Activated naive CD4-positive, alpha-beta T cell treated with anti-CD3 and anti-CD28 coated beads, Interleukin-2, amount 50 U/mL, for 24 hours (primary cell): ENCODE results near the gene ACAP3.

Experiments
- H3K27ac Mint-ChIP-seq: one replicate; pipeline ENCODE4 v1.8.0; 2021; ENCODE audit warnings: mild to moderate bottlenecking, mixed read lengths
- H3K27me3 Mint-ChIP-seq: one replicate; pipeline ENCODE4 v1.8.0; 2021; ENCODE audit warnings: mixed read lengths
- H3K36me3 Mint-ChIP-seq: one replicate; pipeline ENCODE4 v1.8.0; 2021; ENCODE audit warnings: mixed read lengths
- H3K4me1 Mint-ChIP-seq: one replicate; pipeline ENCODE4 v1.8.0; 2021; ENCODE audit warnings: mixed read lengths
- H3K4me3 Mint-ChIP-seq: one replicate; pipeline ENCODE4 v1.8.0; 2021; ENCODE audit warnings: mild to moderate bottlenecking, mixed read lengths
- H3K9me3 Mint-ChIP-seq: one replicate; pipeline ENCODE4 v1.8.0; 2021; ENCODE audit warnings: mixed read lengths

Gene ACAP3

DNA sequence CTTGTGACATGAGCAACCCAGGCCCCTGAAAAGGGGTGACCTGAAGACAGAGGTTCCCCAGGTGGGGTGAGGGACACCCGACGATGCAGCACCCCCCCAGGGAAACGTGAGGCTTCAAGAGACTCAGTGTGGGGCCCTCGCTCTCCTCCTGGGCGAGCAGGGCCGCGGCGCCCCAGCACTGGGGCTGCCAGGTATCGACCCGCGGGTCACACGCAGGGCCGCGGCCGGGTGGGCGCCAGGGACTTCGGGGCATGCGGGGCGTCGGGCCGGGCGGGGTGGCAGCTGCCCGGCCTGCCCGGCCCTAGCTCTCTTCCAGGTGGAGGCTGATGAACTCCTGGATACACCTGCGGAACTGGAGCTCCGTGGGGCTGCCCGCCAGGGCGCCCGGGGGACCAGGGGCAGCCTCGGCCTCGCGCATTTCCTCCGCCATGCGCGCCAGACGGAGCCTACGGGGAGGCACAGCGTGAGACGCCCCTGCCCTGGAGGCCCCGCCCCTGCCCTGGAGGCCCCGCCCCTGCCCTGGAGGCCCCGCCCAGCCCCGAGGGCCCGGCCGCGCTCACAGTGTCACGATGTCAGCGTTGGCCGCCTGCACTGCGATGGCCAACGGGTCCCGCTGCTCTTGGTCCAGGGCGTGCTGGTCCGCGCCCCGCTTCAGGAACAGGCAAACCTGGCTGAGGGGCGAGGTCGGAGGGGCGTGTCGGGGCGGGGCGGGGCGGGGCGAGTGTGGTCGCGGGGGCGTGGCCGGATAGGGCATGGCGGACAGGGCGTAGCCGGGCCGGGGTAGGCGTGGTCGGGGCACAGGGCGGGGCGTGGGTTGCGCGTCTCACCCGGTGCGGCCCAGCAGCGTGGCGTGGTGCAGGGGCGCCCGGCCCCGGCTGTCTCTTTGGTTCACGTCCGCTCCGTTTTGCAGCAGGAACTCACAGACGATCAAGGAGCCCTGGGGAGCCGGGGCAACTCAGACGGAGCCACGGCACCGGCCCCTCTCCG lies 14.2 kb downstream of the ACAP3 start:
- Mint-ChIP-seq H3K4me3 (no peak overlapping the region), H3K36me3 (no peaks in the 10 kb centered on the region), H3K27me3 (no peaks in the 10 kb centered on the region), H3K4me1 (no peaks in the 10 kb centered on the region), H3K27ac (no peak overlapping the region), H3K9me3 (no peaks in the 10 kb centered on the region)

DNA sequence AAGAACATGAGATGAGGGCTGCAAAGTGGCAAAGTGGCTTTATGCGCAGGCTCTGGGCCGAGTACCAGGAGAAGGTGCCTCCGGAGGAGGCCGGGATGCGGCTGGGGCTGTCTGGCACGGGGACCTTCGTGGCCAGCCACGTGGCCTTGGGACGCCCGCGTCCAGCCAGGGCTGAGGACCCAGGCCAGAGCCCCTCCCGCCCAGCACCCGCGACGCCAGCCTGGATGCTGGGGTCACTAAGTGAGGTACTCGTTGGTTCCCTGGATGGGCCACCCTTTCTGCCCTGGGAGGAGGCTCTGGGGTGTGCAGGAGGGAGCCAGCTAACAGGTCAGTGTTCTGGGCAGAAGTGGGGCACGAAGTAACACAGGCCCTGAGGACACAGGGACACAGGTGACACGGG lies 14.9 kb downstream of the ACAP3 start:
- H3K36me3 Mint-ChIP-seq = no peaks in the 10 kb centered on the region
- no peaks in the 10 kb centered on the region for H3K27me3 Mint-ChIP-seq
- H3K4me3 Mint-ChIP-seq = no peak overlapping the region
- H3K9me3 Mint-ChIP-seq = no peaks in the 10 kb centered on the region
- no peak overlapping the region for H3K27ac Mint-ChIP-seq
- H3K4me1 Mint-ChIP-seq = no peaks in the 10 kb centered on the region

DNA sequence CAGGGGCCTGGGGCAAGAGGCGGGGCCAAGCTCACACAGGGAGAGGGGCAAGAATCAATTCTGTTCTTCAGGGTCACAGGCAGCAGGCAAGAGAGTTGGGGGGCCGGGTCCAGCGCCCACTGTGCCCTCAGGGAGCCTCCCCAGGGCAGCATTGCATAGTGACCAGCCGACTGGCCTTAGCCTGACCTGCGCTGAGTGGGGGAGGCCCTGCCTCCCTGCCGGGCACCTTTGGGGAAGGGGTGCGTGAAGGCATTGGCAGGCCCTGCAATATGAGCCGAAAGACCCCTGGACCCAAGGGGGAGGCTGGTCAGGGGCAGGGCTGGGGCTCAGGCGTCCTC lies 15.3 kb downstream of the ACAP3 start:
- no peaks in the 10 kb centered on the region for H3K4me1 Mint-ChIP-seq
- no peak overlapping the region for H3K4me3 Mint-ChIP-seq
- no peaks in the 10 kb centered on the region for H3K27me3 Mint-ChIP-seq
- H3K27ac Mint-ChIP-seq = no peak overlapping the region
- H3K36me3 Mint-ChIP-seq = no peaks in the 10 kb centered on the region
- no peaks in the 10 kb centered on the region for H3K9me3 Mint-ChIP-seq

DNA sequence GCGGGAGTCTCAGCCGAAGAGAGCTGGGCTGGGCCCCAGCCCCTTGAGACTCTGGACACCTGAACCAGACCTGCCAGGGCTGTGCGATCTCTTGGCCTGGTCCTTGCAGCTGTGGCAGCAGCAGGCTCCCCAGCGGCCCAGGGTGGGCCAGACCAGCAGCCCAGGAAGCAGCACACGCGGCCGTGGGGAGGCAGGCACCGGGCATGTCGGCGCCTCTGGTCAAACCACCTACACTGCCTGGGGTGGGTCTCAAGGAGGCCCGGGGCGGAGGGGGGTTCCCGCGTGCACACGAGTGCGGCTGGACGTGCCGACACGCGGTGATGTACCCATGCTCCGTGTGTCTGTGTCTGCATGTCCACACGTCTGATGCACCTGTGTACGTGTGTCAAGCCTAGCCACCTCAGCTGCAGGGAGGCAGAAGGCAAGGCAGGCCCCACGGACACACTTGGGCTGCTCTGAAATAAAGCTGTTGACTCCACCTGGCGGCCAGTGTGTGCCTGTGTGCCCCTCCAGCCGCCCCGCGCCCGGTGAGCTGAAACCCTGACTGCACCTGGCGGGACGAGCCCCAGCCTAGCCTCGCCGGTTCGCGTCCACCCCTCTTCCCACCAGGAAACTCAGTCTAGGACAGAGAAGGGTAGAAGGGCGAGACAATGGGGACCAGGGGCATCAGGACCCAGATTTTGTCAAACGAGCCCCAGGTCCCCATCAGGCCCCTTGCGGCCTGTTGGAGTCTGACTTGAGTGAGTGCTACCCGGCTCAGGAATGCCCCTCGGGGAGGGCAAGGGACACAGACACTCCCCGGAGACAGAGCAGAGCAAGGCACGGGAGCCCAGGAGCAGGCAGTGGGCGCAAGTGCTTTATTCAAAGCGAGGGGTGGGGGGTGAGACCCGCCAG lies 15.9 kb downstream of the ACAP3 start:
- Mint-ChIP-seq H3K27me3 (no peaks in the 10 kb centered on the region), H3K36me3 (no peaks in the 10 kb centered on the region), H3K4me1 (no peaks in the 10 kb centered on the region), H3K4me3 (no peak overlapping the region), H3K27ac (no peak overlapping the region), H3K9me3 (no peaks in the 10 kb centered on the region)

DNA sequence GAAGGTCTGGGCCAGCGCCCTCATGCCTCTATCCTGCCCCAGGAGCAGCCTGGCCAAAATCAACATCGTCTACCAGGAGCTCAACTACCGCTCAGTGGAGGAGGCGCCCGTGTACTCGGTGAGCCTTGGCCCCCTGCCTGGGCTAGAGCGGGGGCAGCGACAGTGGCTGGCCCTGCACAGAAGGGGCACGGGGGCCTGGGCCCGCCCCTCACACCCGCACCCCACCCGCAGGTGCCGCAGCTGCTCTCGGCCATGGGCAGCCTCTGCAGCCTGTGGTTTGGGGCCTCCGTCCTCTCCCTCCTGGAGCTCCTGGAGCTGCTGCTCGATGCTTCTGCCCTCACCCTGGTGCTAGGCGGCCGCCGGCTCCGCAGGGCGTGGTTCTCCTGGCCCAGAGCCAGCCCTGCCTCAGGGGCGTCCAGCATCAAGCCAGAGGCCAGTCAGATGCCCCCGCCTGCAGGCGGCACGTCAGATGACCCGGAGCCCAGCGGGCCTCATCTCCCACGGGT lies 16.7 kb downstream of the ACAP3 start:
- Mint-ChIP-seq H3K4me3 (no peak overlapping the region), H3K4me1 (no peaks in the 10 kb centered on the region), H3K9me3 (no peaks in the 10 kb centered on the region), H3K27ac (no peak overlapping the region), H3K27me3 (no peaks in the 10 kb centered on the region), H3K36me3 (no peaks in the 10 kb centered on the region)

DNA sequence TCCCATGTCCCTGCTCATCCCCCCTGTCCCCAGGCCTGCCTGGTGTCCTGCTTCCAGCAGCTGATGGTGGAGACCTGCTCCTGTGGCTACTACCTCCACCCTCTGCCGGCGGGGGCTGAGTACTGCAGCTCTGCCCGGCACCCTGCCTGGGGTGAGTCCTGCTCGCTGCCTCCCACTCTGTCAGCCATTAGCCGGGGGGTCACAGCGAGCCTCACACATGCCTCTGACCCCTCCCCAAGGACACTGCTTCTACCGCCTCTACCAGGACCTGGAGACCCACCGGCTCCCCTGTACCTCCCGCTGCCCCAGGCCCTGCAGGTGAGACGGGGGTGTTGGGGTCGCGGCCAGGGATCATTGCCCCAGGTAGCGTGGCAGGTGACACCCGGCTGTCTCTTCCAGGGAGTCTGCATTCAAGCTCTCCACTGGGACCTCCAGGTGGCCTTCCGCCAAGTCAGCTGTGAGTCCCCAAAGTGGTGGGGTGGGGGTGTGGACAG lies 17.4 kb downstream of the ACAP3 start:
- H3K4me3 Mint-ChIP-seq = no peak overlapping the region
- no peaks in the 10 kb centered on the region for H3K27me3 Mint-ChIP-seq
- H3K27ac Mint-ChIP-seq = no peak overlapping the region
- H3K4me1 Mint-ChIP-seq = no peaks in the 10 kb centered on the region
- H3K9me3 Mint-ChIP-seq = no peaks in the 10 kb centered on the region
- H3K36me3 Mint-ChIP-seq = no peaks in the 10 kb centered on the region

DNA sequence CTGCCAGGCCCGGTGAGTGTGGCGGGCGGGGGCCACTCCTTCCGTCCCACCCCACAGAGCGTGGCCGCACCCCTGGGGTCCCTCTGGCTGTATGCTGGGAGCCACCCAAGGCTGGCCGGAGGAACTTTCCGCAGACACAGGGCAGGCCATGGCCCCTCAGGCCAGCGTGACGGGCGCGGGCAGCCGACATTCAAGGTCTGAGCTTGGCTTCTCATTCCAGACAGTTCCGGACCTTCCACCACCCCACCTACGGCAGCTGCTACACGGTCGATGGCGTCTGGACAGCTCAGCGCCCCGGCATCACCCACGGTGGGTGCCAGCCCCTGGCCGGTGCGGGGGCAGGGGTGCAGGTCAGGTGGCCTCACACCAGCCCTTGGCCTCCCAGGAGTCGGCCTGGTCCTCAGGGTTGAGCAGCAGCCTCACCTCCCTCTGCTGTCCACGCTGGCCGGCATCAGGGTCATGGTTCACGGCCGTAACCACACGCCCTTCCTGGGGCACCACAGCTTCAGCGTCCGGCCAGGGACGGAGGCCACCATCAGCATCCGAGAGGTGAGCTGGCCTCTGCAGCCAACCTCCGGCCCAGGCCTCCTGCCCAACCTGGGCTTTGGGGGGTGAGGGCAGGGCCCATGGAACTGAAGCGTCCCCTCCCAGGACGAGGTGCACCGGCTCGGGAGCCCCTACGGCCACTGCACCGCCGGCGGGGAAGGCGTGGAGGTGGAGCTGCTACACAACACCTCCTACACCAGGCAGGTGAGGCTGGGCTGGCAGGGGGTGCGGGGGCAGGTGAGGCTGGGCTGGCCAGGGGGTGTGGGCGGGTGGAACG lies 20.2 kb downstream of the ACAP3 start:
- Mint-ChIP-seq H3K27ac (no peak overlapping the region), H3K27me3 (no peaks in the 10 kb centered on the region), H3K36me3 (no peaks in the 10 kb centered on the region), H3K4me3 (no peak overlapping the region), H3K9me3 (no peaks in the 10 kb centered on the region), H3K4me1 (no peaks in the 10 kb centered on the region)

DNA sequence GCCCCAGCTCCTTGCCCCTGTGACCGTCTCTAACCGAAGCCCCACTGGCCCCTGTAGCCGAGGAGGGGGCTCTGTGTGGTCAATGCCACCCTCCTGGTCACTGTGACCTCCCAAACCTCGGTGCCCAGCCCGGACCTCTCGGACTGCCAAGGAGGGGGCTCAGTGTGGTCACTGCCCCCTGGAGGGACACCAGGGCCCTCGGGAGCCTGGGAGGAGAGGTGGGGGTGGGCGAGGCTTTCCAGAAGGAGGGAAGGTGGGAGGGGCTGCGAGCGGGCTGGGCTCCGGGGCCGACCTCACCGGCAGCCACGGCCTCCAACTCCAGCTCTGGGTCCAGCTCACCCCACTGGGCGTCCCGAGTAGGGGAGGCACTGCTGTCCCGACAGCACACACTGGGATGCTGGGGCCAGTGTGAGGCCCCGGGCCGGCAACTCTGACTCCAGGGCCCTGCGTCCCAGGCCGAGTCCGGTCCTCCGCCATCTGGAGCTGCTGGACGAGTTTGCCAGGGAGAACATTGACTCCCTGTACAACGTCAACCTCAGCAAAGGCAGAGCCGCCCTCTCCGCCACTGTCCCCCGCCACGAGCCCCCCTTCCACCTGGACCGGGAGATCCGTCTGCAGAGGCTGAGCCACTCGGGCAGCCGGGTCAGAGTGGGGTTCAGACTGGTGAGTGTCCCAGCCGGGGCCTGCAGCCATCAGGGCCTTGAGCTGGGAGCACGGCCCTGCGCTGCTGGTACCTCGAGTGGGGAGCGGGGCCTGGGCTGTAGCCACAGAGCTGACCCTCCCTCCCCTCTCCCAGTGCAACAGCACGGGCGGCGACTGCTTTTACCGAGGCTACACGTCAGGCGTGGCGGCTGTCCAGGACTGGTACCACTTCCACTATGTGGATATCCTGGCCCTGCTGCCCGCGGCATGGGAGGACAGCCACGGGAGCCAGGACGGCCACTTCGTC lies 21.1 kb downstream of the ACAP3 start:
- Mint-ChIP-seq H3K4me1 (no peaks in the 10 kb centered on the region), H3K4me3 (no peak overlapping the region), H3K27me3 (no peaks in the 10 kb centered on the region), H3K36me3 (no peaks in the 10 kb centered on the region), H3K27ac (no peak overlapping the region), H3K9me3 (no peaks in the 10 kb centered on the region)

DNA sequence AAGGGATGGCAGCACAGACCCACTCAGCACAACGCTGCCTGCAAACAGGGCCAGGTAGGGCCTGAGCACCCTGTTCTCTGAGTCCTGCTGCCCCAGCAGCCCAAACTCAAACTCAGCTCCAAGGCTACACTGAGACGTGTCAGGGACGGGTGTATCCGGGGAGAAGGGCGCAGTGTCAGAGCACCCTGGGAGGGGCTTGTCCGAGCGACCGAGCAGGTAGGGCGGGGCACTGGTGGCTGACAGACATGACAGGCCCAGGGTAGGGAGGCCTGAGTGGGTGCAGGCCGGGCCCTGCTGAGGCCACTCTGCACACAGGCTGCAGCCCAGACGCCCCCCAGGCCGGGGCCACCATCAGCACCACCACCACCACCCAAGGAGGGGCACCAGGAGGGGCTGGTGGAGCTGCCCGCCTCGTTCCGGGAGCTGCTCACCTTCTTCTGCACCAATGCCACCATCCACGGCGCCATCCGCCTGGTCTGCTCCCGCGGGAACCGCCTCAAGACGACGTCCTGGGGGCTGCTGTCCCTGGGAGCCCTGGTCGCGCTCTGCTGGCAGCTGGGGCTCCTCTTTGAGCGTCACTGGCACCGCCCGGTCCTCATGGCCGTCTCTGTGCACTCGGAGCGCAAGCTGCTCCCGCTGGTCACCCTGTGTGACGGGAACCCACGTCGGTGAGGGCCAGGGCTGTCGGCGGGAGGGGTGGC lies 22.0 kb downstream of the ACAP3 start:
- no peaks in the 10 kb centered on the region for H3K4me1 Mint-ChIP-seq
- H3K36me3 Mint-ChIP-seq = no peaks in the 10 kb centered on the region
- H3K27ac Mint-ChIP-seq = no peak overlapping the region
- no peak overlapping the region for H3K4me3 Mint-ChIP-seq
- no peaks in the 10 kb centered on the region for H3K9me3 Mint-ChIP-seq
- no peaks in the 10 kb centered on the region for H3K27me3 Mint-ChIP-seq

DNA sequence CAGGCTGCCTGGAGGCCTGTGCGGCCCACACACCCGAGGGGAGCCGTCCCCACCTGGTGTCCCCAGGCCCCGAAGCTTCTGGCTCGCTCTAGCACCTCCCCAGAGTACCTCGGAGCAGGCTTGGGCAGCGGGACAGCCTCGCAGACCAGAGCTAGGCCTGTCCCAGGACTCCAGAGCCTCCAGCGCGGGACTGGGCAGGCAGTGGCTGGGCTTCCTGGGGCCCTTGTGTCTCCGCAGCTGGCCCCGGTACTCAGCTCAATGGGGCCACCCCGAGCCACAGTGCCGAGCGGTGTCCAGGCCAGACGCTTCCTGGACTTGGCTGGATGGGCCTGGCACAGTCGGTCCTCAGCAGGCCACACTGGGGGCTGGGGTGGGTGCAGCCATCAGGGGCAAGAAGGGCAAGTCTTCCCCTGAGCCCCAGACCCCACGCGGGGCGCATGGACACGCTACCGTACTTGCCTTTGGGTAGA lies 22.6 kb downstream of the ACAP3 start:
- no peaks in the 10 kb centered on the region for H3K9me3 Mint-ChIP-seq
- no peaks in the 10 kb centered on the region for H3K36me3 Mint-ChIP-seq
- no peaks in the 10 kb centered on the region for H3K4me1 Mint-ChIP-seq
- no peak overlapping the region for H3K27ac Mint-ChIP-seq
- H3K4me3 Mint-ChIP-seq = no peak overlapping the region
- H3K27me3 Mint-ChIP-seq = no peaks in the 10 kb centered on the region

DNA sequence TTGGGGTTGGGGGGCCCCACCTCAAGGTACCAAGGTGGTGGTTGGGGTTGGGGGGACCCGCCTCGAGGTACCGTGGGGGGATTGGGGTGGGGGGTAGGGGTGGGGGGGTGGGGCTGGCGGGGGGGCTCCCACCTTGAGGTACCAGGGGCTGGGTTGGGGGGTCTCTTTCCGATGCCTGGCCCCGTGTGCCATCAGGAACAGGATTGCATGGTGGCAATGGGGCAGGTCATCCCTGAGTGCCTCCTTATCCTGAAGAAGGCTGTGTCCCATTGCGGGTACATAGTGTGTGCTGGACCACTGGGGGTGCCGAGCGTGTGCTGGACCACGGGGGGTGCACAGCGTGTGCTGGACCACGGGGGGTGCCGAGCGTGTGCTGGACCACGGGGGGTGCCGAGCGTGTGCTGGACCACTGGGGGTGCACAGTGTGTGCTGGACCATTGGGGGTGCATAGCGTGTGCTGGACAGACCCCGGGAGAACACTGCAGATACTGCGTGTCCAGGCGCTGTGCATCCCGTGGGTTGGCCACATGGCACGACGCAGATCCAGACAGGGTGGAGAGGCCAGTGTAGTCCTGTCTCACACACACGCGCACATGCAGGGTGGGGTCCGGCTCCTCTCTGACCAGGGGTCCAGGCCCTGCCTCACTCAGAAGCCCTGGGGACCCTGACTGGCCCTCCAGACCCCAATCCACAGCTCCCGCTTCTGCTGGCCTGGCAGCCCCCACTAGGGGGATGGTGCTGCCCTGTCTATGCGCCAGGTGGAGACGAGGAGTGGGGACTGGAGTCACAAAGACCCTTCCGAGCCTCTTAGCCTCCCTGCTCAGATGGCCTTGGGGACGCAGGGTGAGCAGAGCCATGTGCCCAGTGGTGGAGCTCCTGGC lies 23.3 kb downstream of the ACAP3 start:
- no peaks in the 10 kb centered on the region for H3K27me3 Mint-ChIP-seq
- H3K4me1 Mint-ChIP-seq = no peaks in the 10 kb centered on the region
- no peak overlapping the region for H3K4me3 Mint-ChIP-seq
- no peaks in the 10 kb centered on the region for H3K36me3 Mint-ChIP-seq
- no peaks in the 10 kb centered on the region for H3K9me3 Mint-ChIP-seq
- H3K27ac Mint-ChIP-seq = no peak overlapping the region

DNA sequence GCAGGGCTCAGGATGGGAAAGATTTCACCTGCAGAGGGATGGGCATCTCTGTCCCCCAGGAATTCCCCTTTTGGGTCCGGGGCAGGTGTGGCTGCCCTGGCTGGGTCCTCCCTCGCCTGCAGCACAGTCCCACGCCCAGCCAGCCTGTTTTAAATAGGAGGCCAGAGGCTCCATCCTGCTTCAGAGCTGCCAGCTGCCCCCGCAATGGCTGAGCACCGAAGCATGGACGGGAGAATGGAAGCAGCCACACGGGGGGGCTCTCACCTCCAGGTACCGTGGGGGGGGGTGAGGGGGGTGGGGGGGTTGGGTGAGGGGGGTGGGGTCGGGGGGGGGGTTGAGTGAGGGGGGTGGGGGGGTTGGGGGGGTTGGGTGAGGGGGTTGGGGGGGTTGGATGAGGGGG lies 23.9 kb downstream of the ACAP3 start:
- no peaks in the 10 kb centered on the region for H3K36me3 Mint-ChIP-seq
- no peaks in the 10 kb centered on the region for H3K4me1 Mint-ChIP-seq
- no peaks in the 10 kb centered on the region for H3K27me3 Mint-ChIP-seq
- no peaks in the 10 kb centered on the region for H3K9me3 Mint-ChIP-seq
- no peak overlapping the region for H3K27ac Mint-ChIP-seq
- H3K4me3 Mint-ChIP-seq = no peak overlapping the region

DNA sequence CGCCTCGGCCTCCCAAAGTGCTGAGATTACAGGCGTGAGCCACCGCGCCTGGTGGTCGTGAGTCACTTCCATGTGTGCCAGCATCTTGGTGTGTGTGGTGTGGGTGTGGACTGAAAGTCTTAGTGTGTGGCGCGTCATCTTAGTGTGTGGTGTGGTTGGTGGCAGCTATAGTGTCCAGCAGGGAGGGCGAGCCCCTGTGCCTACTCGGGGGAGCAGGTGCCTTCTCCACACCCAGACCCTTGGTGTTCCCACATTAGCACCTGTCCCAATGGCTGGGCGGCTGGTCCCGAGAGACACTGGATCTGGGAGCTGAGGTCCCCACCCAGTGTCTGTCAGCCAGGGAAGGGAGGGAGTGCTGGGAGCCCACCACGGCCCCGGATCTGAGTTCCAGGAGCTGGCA lies 24.7 kb downstream of the ACAP3 start:
- Mint-ChIP-seq H3K36me3 (no peaks in the 10 kb centered on the region), H3K27me3 (no peaks in the 10 kb centered on the region), H3K4me1 (no peaks in the 10 kb centered on the region), H3K27ac (no peak overlapping the region), H3K4me3 (no peak overlapping the region), H3K9me3 (no peaks in the 10 kb centered on the region)
